Panc1 (cell line): Measurements from ENCODE around the gene VSX1. TPM values are rescaled to one million over a fixed set of nuclear protein-coding genes. Genes with fewer than 3 reads are reported as not detected.

Experiments used
- ATAC-seq: fragments of 200-7000 bp; cut with Tn5 transposase; 2 replicates; pipeline ENCODE4 v1.9.1; 2020; ENCODE audit warnings: mild to moderate bottlenecking, moderate library complexity
- BruUV-seq: library from RNA; stranded (reverse); fragments of 400-500 nt; replicated peaks from 2 replicates; lab custom pipeline; 2021; lab: Mats Ljungman, UMichigan
- CTCF ChIA-PET: fragments of 300-600 bp; sonication (Branson Sonifier 250); formaldehyde crosslinking; loops from one replicate; lab custom pipeline; 2022; ENCODE audit warnings: antibody characterized with exemption; lab: Charles Lee
- POLR2A ChIA-PET: fragments of 300-600 bp; sonication (Branson Sonifier 250); formaldehyde crosslinking; loops from one replicate; lab custom pipeline; 2022; ENCODE audit warnings: antibody characterized with exemption; lab: Charles Lee
- DNase-seq: peaks from one replicate; pipeline ENCODE4 v3.0.0-alpha.2; 2010; ENCODE audit warnings: low read depth, low spot score
- H3K27ac ChIP-seq: 2 replicates; pipeline ENCODE4 v1.5.1; 2011; ENCODE audit warnings: mild to moderate bottlenecking, low read length, inconsistent platforms
- H3K27me3 ChIP-seq: fragments of 200-500 bp; sonication (Bioruptor generic); 2 replicates; pipeline ENCODE4 v1.6.0; 2014; ENCODE audit warnings: low read length, inconsistent platforms; ENCODE audit not compliant: control insufficient read depth, insufficient read depth
- H3K36me3 ChIP-seq: fragments of 200-500 bp; sonication (Bioruptor generic); 2 replicates; pipeline ENCODE4 v1.5.1; 2014; ENCODE audit warnings: inconsistent platforms, mild to moderate bottlenecking, low read length, moderate library complexity; ENCODE audit not compliant: control insufficient read depth, insufficient read depth
- H3K4me1 ChIP-seq: 2 replicates; pipeline ENCODE4 v1.5.1; 2011; ENCODE audit warnings: inconsistent platforms, mild to moderate bottlenecking, low read length, moderate library complexity; ENCODE audit not compliant: control insufficient read depth, insufficient read depth
- H3K4me3 ChIP-seq, 2 experiments: 2 replicates each; pipeline ENCODE4 v1.5.1; 2011 to 2012; ENCODE audit warnings: low read depth in 2 of 2, low read length in 2 of 2, mild to moderate bottlenecking in 2 of 2, inconsistent platforms in 1 of 2, moderate library complexity in 1 of 2
- H3K9me3 ChIP-seq: fragments of 200-500 bp; sonication (Bioruptor generic); 2 replicates; pipeline ENCODE4 v1.5.1; 2014; ENCODE audit warnings: low read depth, mild to moderate bottlenecking, inconsistent platforms, low read length, moderate library complexity; ENCODE audit not compliant: control insufficient read depth, insufficient read depth
- POLR2AphosphoS5 ChIP-seq: IDR thresholded peaks from 2 replicates; pipeline ENCODE4 v1.6.1; 2012; ENCODE audit warnings: mild to moderate bottlenecking, low read depth, low read length, moderate library complexity
- SIN3A ChIP-seq: IDR thresholded peaks from 2 replicates; pipeline ENCODE4 v1.6.1; 2012; ENCODE audit warnings: low read depth, mild to moderate bottlenecking, low read length, moderate library complexity, borderline replicate concordance; ENCODE audit not compliant: insufficient read depth
- TCF7L2 ChIP-seq: IDR thresholded peaks from 2 replicates; pipeline ENCODE4 v1.6.1; 2011; ENCODE audit warnings: mild to moderate bottlenecking, low read depth, low read length, inconsistent platforms
- in situ Hi-C: cut with HindIII; loops from 2 replicates; pipeline ENCODE4 v1.10.0; 2016; ENCODE audit warnings: low sequenced_read_pairs, low pct_unique_long_range_greater_than_20kb
- intact Hi-C: fragments of 100-400 bp; cut with micrococcal nuclease; formaldehyde crosslinking; loops from one replicate; pipeline ENCODE4 v1.10.0; 2022; ENCODE audit not compliant: unreplicated experiment
- total RNA-seq: library from RNA; stranded (reverse); gene quantifications from one replicate; pipeline ENCODE4 v1.2.1, GENCODE V29; 2021; ENCODE audit not compliant: unreplicated experiment
- TF ChIP-seq, protein P1 (sequence below): fragments of 450-650 bp; IDR thresholded peaks from 2 replicates; pipeline ENCODE4 v1.5.1; 2017; ENCODE audit warnings: mild to moderate bottlenecking
- TF ChIP-seq, protein P2 (sequence below), 2 experiments: IDR thresholded peaks; 2 replicates each; pipeline ENCODE4 v1.6.1; 2011 to 2012; ENCODE audit warnings: low read depth in 2 of 2, control low read depth in 1 of 2, low read length in 1 of 2, mild to moderate bottlenecking in 1 of 2, moderate library complexity in 1 of 2; ENCODE audit not compliant: insufficient read depth in 1 of 2

The VSX1 gene
- total RNA-seq, 1 experiment from 2014 or later = 0.21 TPM

DNA sequence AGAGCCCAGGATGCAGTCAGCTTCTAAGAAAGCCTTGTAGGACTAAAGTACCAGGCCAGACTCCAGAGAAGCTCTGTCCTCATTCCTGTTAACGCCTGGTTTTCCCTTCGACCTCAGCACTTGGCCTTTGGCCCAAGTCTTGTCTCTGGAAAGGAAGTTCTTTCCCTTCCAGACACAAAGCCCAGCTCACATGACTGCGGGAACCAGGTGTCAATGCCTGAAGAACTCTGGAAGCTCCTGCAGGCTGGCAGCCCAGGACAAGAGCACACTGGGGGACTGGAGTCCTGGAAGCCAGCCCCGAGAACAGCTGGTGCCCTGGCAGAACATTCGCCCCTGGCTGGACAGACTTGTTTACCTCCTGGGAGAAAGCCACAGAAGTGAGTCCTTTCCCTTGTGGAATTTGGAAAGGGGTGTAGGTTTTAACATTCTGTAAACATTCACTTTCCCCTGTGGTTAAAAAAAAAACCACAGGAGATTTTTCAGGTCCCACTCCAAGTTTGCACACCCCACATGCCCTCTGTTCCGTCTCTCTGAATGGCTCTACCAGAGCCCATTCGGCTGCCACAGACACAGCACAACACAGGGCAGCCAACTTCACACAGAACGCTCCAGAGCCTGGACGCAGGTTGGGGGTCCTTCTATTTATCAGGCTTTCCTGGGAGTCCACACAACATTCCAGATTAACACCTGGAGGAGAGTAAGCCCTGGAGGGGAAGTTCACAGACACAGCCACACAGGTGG is 42.1 kb downstream of the VSX1 start:
- BruUV-seq = no TSS peak
- no peaks in the 10 kb centered on the region for H3K9me3 ChIP-seq

DNA sequence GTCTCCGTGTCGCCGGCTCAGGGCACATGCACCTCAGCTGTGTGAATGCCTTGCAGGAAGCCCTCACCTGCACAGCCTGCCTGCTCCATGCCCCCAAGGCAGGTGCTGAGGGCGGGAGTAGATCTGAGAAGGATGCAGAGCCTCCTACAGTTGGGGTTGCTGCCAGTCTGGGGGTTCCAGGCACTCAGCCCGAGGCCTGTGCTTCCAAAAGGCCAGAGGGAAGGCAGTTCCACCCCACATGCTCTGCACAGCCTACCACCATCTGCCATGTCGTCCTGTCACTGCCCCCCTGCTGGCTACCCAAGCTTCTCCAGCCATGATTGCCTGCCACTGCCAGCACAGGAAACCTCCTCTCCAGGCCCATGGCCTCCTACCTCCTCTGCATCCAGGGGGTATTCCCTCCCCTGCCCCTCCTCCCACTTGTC is 43.3 kb downstream of the VSX1 start:
- intact Hi-C loops (no loop called here), in situ Hi-C loops (no loop called here)
- no peaks in the 10 kb centered on the region for H3K9me3 ChIP-seq
- DNase-seq (no peak), ATAC-seq (no peak)
- BruUV-seq = no TSS peak
- no peak overlapping the region for H3K4me3 ChIP-seq
- H3K27ac ChIP-seq = no peak overlapping the region
- H3K36me3 ChIP-seq = no peaks in the 10 kb centered on the region
- peaks cover 17% of the 10 kb centered on the region for H3K4me1 ChIP-seq
- ChIA-PET CTCF (no interaction called here), POLR2A (no interaction called here)
- H3K27me3 ChIP-seq = no peaks in the 10 kb centered on the region
- TF ChIP-seq, protein P1, sequence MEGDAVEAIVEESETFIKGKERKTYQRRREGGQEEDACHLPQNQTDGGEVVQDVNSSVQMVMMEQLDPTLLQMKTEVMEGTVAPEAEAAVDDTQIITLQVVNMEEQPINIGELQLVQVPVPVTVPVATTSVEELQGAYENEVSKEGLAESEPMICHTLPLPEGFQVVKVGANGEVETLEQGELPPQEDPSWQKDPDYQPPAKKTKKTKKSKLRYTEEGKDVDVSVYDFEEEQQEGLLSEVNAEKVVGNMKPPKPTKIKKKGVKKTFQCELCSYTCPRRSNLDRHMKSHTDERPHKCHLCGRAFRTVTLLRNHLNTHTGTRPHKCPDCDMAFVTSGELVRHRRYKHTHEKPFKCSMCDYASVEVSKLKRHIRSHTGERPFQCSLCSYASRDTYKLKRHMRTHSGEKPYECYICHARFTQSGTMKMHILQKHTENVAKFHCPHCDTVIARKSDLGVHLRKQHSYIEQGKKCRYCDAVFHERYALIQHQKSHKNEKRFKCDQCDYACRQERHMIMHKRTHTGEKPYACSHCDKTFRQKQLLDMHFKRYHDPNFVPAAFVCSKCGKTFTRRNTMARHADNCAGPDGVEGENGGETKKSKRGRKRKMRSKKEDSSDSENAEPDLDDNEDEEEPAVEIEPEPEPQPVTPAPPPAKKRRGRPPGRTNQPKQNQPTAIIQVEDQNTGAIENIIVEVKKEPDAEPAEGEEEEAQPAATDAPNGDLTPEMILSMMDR = no peak
- TF ChIP-seq POLR2AphosphoS5 = no peak
- no peak for TF ChIP-seq TCF7L2
- TF ChIP-seq, protein P2, sequence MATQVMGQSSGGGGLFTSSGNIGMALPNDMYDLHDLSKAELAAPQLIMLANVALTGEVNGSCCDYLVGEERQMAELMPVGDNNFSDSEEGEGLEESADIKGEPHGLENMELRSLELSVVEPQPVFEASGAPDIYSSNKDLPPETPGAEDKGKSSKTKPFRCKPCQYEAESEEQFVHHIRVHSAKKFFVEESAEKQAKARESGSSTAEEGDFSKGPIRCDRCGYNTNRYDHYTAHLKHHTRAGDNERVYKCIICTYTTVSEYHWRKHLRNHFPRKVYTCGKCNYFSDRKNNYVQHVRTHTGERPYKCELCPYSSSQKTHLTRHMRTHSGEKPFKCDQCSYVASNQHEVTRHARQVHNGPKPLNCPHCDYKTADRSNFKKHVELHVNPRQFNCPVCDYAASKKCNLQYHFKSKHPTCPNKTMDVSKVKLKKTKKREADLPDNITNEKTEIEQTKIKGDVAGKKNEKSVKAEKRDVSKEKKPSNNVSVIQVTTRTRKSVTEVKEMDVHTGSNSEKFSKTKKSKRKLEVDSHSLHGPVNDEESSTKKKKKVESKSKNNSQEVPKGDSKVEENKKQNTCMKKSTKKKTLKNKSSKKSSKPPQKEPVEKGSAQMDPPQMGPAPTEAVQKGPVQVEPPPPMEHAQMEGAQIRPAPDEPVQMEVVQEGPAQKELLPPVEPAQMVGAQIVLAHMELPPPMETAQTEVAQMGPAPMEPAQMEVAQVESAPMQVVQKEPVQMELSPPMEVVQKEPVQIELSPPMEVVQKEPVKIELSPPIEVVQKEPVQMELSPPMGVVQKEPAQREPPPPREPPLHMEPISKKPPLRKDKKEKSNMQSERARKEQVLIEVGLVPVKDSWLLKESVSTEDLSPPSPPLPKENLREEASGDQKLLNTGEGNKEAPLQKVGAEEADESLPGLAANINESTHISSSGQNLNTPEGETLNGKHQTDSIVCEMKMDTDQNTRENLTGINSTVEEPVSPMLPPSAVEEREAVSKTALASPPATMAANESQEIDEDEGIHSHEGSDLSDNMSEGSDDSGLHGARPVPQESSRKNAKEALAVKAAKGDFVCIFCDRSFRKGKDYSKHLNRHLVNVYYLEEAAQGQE (IDR thresholded peaks at IDR 0.05; ENCODE audit: insufficient read depth in 1 of 2, low read depth in 2 of 2, low read length in 1 of 2) = no peak
- TF ChIP-seq SIN3A = no peak

More for the DNA sequence above, 42.1 kb downstream of the VSX1 start:
- ChIA-PET CTCF (interaction anchor here (0.7 kb wide), 1 partner anchor 87 kb away, joined by 5 read pairs; no protein-coding TSS in a partner anchor), POLR2A (no interaction called here)
- peaks cover 14% of the 10 kb centered on the region for H3K4me1 ChIP-seq
- in situ Hi-C loops = no loop called here
- intact Hi-C loops = no loop called here
- H3K27me3 ChIP-seq = no peaks in the 10 kb centered on the region
- DNase-seq (no peak), ATAC-seq (no peak)
- H3K36me3 ChIP-seq = no peaks in the 10 kb centered on the region
- H3K4me3 ChIP-seq = no peak overlapping the region
- TF ChIP-seq TCF7L2 = no peak
- TF ChIP-seq SIN3A = no peak
- TF ChIP-seq POLR2AphosphoS5 = no peak
- TF ChIP-seq, protein P2 (IDR thresholded peaks at IDR 0.05; ENCODE audit: insufficient read depth in 1 of 2, low read depth in 2 of 2, low read length in 1 of 2) = no peak
- TF ChIP-seq, protein P1 = no peak
- H3K27ac ChIP-seq = no peak overlapping the region; the same call in 1 of the 2 replicates
